Stimulated activated CD8-positive, alpha-beta memory T cell treated with anti-CD3 and anti-CD28 coated beads, Interleukin-7, amount 100 ng/mL, for 1 hour (primary cell): ENCODE measurements around the gene AFDN.

Experiments used
- DNase-seq, 2 donors: peaks; one replicate each; pipeline ENCODE4 v3.0.0-alpha.2; 2020; ENCODE audit warnings: low read depth in 2 of 2

Gene AFDN, protein sequence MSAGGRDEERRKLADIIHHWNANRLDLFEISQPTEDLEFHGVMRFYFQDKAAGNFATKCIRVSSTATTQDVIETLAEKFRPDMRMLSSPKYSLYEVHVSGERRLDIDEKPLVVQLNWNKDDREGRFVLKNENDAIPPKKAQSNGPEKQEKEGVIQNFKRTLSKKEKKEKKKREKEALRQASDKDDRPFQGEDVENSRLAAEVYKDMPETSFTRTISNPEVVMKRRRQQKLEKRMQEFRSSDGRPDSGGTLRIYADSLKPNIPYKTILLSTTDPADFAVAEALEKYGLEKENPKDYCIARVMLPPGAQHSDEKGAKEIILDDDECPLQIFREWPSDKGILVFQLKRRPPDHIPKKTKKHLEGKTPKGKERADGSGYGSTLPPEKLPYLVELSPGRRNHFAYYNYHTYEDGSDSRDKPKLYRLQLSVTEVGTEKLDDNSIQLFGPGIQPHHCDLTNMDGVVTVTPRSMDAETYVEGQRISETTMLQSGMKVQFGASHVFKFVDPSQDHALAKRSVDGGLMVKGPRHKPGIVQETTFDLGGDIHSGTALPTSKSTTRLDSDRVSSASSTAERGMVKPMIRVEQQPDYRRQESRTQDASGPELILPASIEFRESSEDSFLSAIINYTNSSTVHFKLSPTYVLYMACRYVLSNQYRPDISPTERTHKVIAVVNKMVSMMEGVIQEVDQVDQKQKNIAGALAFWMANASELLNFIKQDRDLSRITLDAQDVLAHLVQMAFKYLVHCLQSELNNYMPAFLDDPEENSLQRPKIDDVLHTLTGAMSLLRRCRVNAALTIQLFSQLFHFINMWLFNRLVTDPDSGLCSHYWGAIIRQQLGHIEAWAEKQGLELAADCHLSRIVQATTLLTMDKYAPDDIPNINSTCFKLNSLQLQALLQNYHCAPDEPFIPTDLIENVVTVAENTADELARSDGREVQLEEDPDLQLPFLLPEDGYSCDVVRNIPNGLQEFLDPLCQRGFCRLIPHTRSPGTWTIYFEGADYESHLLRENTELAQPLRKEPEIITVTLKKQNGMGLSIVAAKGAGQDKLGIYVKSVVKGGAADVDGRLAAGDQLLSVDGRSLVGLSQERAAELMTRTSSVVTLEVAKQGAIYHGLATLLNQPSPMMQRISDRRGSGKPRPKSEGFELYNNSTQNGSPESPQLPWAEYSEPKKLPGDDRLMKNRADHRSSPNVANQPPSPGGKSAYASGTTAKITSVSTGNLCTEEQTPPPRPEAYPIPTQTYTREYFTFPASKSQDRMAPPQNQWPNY (N-terminal part only)

GRCh38 chr6:167826896-167827582 is at the start of gene AFDN:
Gene AFDN (plus strand): TSS chr6:167826911. CDS start chr6:167827133, 222 bp downstream.
- no peak for DNase-seq

DNA sequence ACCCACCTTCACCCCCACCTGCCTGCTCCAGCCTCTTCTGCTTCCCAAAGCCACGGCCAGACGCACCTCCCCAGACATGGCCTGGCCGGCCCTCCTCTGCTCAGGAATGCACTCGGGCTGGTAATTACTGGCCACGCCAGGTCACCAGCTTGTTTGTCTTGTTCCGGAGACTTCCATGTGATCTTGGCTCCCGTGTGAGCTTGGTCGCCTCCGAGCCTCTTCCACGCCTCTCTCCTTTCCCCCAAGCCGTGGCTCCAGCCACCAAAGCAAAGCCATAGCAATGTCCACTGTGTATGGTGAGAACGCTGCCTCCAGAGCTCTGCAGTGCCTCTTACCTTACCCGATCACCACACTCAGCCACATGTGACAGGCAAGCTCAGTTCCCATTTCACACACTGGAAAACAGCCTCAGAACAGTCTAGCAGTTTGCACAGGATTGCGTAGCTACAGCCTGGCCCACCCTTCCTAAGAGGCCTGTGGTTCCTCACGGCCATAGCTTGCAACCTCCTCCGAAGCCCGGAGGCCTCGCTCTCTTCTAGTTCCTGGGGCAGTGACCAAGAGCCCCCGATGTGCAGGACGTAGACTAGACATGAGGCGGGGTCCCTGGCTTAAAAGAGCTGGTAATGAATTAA is 48.1 kb upstream of the AFDN start:
- no peak for DNase-seq

- DNase-seq: no peak
These were observed 47.4 kb upstream of the AFDN start for GRCh38 chr6:167779129-167779992.

GRCh38 chr6:167779993-167780655 is 46.6 kb upstream of the AFDN start:
- no peak for DNase-seq

- no peak for DNase-seq
These were observed 45.5 kb upstream of the AFDN start for GRCh38 chr6:167781066-167781767.

DNA sequence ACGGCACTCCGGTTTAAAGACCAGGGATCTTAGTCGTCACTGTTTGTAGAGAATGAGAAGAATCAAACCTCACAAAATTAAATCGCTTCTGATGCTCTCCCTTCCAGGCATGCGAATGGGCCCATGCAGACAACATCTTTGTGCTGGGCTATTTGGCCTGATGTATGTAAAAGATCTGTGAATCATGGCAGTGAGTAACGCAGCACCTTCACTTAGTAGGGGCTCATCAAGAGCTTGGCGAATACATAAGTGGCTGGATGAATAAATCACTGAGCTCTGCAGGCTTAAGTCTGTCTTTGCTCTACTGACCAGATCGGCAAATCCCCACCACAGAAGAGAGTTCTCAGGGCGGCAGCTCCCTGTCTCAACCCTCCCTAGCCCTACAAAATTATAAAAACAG is 44.8 kb upstream of the AFDN start:
- no peak for DNase-seq

GRCh38 chr6:167782698-167783517 is 43.8 kb upstream of the AFDN start:
- no peak for DNase-seq

- no peak for DNase-seq
These were observed 39.6 kb upstream of the AFDN start for GRCh38 chr6:167786853-167787675.

GRCh38 chr6:167787896-167788562 is 38.7 kb upstream of the AFDN start:
- no peak for DNase-seq

- DNase-seq: no peak
These were observed 38.2 kb upstream of the AFDN start for GRCh38 chr6:167788563-167788903.

DNA sequence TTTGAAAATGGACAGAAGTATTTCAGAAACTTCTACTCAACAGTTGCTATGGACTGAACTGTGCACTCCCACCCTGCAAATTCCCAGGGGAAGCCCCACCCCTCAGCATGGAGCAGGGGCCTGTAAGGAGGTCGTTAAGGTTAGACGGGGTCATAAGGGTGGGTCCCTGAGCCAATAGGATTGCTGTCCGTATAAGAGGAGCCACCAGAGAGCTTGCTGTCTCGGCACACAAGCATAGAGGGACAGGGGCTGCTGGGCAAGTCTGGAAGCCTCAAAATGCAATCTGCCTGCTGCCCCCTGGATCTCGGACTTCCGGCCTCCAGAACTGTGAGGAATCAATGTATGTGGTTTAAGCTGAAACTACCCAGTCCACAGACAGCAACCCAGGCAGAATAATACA is 37.4 kb upstream of the AFDN start:
- DNase-seq: no peak

DNA sequence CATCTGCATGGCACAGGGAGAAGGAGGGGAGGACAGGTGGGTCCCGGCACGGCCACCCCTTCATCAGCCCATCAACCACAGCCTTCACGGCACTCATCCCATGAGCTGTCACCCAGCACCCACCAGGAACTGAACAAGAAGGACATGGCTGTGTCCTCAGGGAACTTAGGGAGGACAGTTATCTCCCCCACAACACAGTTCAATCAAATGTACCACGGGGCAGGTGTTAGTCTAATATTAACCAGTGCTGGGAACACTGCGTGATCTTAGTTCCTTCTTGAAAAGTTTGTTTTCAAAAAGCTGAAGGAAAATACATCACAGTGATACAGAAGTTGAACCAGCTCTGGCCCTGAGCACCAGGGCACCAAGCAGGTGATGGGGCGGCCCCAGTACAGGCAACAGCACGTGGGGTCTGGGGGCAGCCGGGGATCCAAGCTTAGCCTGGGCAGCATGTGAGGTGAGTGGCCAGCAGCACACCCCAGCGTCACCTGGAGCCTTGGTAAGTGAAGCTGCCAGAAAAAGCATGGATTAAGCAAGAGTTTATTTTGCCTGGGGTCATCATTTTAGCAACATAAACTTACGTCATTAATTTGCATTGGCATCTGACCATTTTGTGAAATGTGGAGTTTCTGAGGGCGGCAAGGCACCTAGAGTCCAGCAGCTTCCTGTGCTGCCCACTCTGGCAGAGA is 35.5 kb upstream of the AFDN start:
- no peak for DNase-seq

- DNase-seq: no peak
These were observed 34.8 kb upstream of the AFDN start for GRCh38 chr6:167791780-167792478.

- no peak for DNase-seq
These were observed 33.3 kb upstream of the AFDN start for GRCh38 chr6:167793421-167793820.
